Left lung (tissue), 10 donors: Measurements from ENCODE around the gene ZNF235. TPM values are rescaled to one million over a fixed set of nuclear protein-coding genes. Genes with fewer than 3 reads are reported as not detected.
"Not testable (repeated sequence)": the region's sequence is repeated elsewhere in the genome, so short reads cannot be mapped to it uniquely, and the experiment has no call there.

Experiments
- ATAC-seq: fragments of 200-7000 bp; cut with Tn5 transposase; one replicate; pipeline ENCODE4 v1.9.1; 2020; ENCODE audit warnings: moderate library complexity
- DNase-seq, 4 donors: peaks; one replicate each; pipeline ENCODE4 v3.0.0-alpha.2; 2013 to 2020
- H3K27ac ChIP-seq, 2 donors: fragments of 200-600 bp; sonication (generic) in 1 of 2; one replicate each; pipeline versions ENCODE4 v1.5.0 to v1.8.0; 2020 to 2021
- H3K27me3 ChIP-seq, 2 donors: fragments of 200-600 bp; sonication (generic) in 1 of 2; one replicate each; pipeline versions ENCODE4 v1.5.0 to v1.8.0; 2020 to 2021
- H3K36me3 ChIP-seq, 2 donors: fragments of 200-600 bp; sonication (generic) in 1 of 2; one replicate each; pipeline versions ENCODE4 v1.5.0 to v1.8.0; 2020 to 2021
- H3K4me1 ChIP-seq, 2 donors: fragments of 200-600 bp; one replicate each; pipeline ENCODE4 v1.8.0; 2021
- H3K4me3 ChIP-seq, 2 donors: fragments of 200-600 bp; sonication (generic) in 1 of 2; one replicate each; pipeline versions ENCODE4 v1.5.0 to v1.8.0; 2020 to 2021; ENCODE audit warnings: mild to moderate bottlenecking in 1 of 2
- H3K9me3 ChIP-seq, 2 donors: fragments of 200-600 bp; sonication (generic) in 1 of 2; one replicate each; pipeline versions ENCODE4 v1.5.0 to v1.8.0; 2020 to 2021
- CTCF ChIP-seq, 2 donors: fragments of 200-600 bp; sonication (generic) in 1 of 2; IDR thresholded peaks; one replicate each; pipeline versions ENCODE4 v1.5.0 to v1.8.0; 2021; ENCODE audit warnings: antibody characterized with exemption in 2 of 2
- intact Hi-C, 2 donors: fragments of 100-400 bp; cut with DNase I; formaldehyde crosslinking; loops; one replicate each; pipeline versions ENCODE4 v1.11.2 to v1.14.2; 2022
- polyA plus RNA-seq, 6 donors: library from polyadenylated mRNA; unstranded; fragments of 120-200 nt; gene quantifications; one replicate each; pipeline ENCODE4 v1.2.1, GENCODE V29; 2013; ENCODE audit not compliant: insufficient read length in 6 of 6
- total RNA-seq, 2 donors: library from RNA; stranded (reverse); fragmentation: NEBNext Ultra II Directional; extraction: Animal tissue kit (Norgen Biotek cat#: 25700); gene quantifications; one replicate each; pipeline ENCODE4 v1.2.1, GENCODE V29; 2021
- donor health status: DM: no; HTN: yes; CAD: no.
- donor health status: DM: no; HTN: no; CAD: no.

The ZNF235 gene
- total and polyA plus RNA-seq, 8 donors, result 5.2 to 15.1 (median 13.3) TPM

- Histone ChIP-seq H3K27ac (no peak overlapping the region), H3K4me1 (no peaks in the 10 kb centered on the region), H3K4me3 (no peak overlapping the region), H3K36me3 (peaks cover 0 to 67% of the 10 kb centered on the region in 2 donors), H3K9me3 (peaks cover 0 to 92% of the 10 kb centered on the region in 2 donors), H3K27me3 (no peaks in the 10 kb centered on the region)
- no peak for DNase-seq
- no peak for ATAC-seq
- TF ChIP-seq CTCF (IDR thresholded peaks at IDR 0.05), result no peak
- intact Hi-C loops, result no loop called here
These were observed 37.0 kb upstream of the ZNF235 start for GRCh38 chr19:44341794-44342193.

- Histone ChIP-seq H3K9me3 (peaks cover 0 to 92% of the 10 kb centered on the region in 2 donors), H3K36me3 (peaks cover 4 to 95% of the 10 kb centered on the region in 2 donors)
- peak in 1 of 4 donors; percentile 18 for DNase-seq
- ATAC-seq, H3K27ac ChIP-seq, H3K4me1 ChIP-seq, H3K27me3 ChIP-seq, H3K4me3 ChIP-seq, intact Hi-C loops: not testable (repeated sequence)
These were observed 29.8 kb upstream of the ZNF235 start for GRCh38 chr19:44334639-44335038.

- Histone ChIP-seq H3K4me3 (no peak overlapping the region), H3K27ac (no peak overlapping the region), H3K27me3 (no peaks in the 10 kb centered on the region), H3K36me3 (peaks cover 4 to 98% of the 10 kb centered on the region in 2 donors), H3K9me3 (peaks cover 0 to 97% of the 10 kb centered on the region in 2 donors), H3K4me1 (no peaks in the 10 kb centered on the region)
- no peak for ATAC-seq
- no peak for TF ChIP-seq CTCF (IDR thresholded peaks at IDR 0.05)
- DNase-seq, result no peak
- intact Hi-C loops, result no loop called here
These were observed 27.3 kb upstream of the ZNF235 start for GRCh38 chr19:44332145-44332544.

GRCh38 chr19:44315883-44316282 is 11.1 kb upstream of the ZNF235 start:
- Histone ChIP-seq H3K27me3 (no peaks in the 10 kb centered on the region), H3K36me3 (no peaks in the 10 kb centered on the region), H3K4me3 (no peak overlapping the region), H3K27ac (no peak overlapping the region), H3K9me3 (peaks cover 0 to 90% of the 10 kb centered on the region in 2 donors), H3K4me1 (no peaks in the 10 kb centered on the region)
- no peak for TF ChIP-seq CTCF (IDR thresholded peaks at IDR 0.05)
- DNase-seq (no peak), ATAC-seq (no peak)
- intact Hi-C loops, result no loop called here

GRCh38 chr19:44313231-44313630 is 8.4 kb upstream of the ZNF235 start:
- ATAC-seq, result no peak
- no peaks in the 10 kb centered on the region for H3K36me3 ChIP-seq
- intact Hi-C loops, result no loop called here
- H3K4me3 ChIP-seq, result no peak overlapping the region
- DNase-seq, result no peak
- H3K27me3 ChIP-seq, result no peaks in the 10 kb centered on the region
- no peak overlapping the region for H3K27ac ChIP-seq
- H3K9me3 ChIP-seq, result peaks cover 0 to 88% of the 10 kb centered on the region in 2 donors
- H3K4me1 ChIP-seq, result no peaks in the 10 kb centered on the region
- no peak for TF ChIP-seq CTCF (IDR thresholded peaks at IDR 0.05)

- Histone ChIP-seq H3K27ac (no peak overlapping the region), H3K36me3 (no peaks in the 10 kb centered on the region), H3K27me3 (no peaks in the 10 kb centered on the region), H3K4me1 (peaks cover 0 to 10% of the 10 kb centered on the region in 2 donors), H3K4me3 (no peak overlapping the region), H3K9me3 (peaks cover 0 to 66% of the 10 kb centered on the region in 2 donors)
- DNase-seq (no peak), ATAC-seq (no peak)
- intact Hi-C loops, result no loop called here
- no peak for TF ChIP-seq CTCF (IDR thresholded peaks at IDR 0.05)
These were observed 3.2 kb upstream of the ZNF235 start for GRCh38 chr19:44308011-44308410.
